Measurements from ENCODE around the gene MPI. TPM values are rescaled to one million over a fixed set of nuclear protein-coding genes. Genes with fewer than 3 reads are reported as not detected.

The MPI gene
- total RNA-seq (2021; fragmentation: NEBNext Ultra II Directional; extraction: Animal tissue kit (Norgen Biotek cat#: 25700)) = 31.0 and 32.9 TPM in 2 replicates
- polyA plus RNA-seq (2011; rRNA removed) = 74.8 and 79.0 TPM in 2 replicates
- polyA plus RNA-seq (2011; cell fraction: cytosol; rRNA removed) = 88.7 TPM
- 104 TPM for polyA plus RNA-seq (2011; cell fraction: nucleus; rRNA removed)
- 44.3 to 62.8 TPM (median 52.9 TPM) in 4 replicates for polyA plus RNA-seq (2012, experiment 1 of 2)
- 63.0 TPM for polyA plus RNA-seq (2012, experiment 2 of 2)
- 23.0 TPM for polyA plus RNA-seq (2013, experiment 1 of 2)
- polyA plus RNA-seq (2013, experiment 2 of 2) = 22.5 TPM
- 100 and 102 TPM in 2 replicates for polyA minus RNA-seq (2011; rRNA and poly(A)+ RNA removed)
- polyA minus RNA-seq (2011; cell fraction: cytosol; rRNA and poly(A)+ RNA removed) = 31.6 TPM
- 57.5 TPM for polyA minus RNA-seq (2011; cell fraction: nucleus; rRNA and poly(A)+ RNA removed)
- long read RNA-seq, experiment 1, full-length matches to known transcripts = 6 of 14 reads
- long read RNA-seq, experiment 1, partial matches to known transcripts = 6 of 14 reads
- long read RNA-seq, experiment 1, other reads (novel, unspliced or antisense) = 2 of 14 reads
- long read RNA-seq, experiment 2, full-length matches to known transcripts = 24 of 28 reads
- long read RNA-seq, experiment 2, partial matches to known transcripts = 1 of 28 reads
- long read RNA-seq, experiment 2, other reads (novel, unspliced or antisense) = 3 of 28 reads

- no peak within 1 kb of the TSS for H2BK20ac ChIP-seq (ENCODE audit: low read length)
- peak in 1 of 2 experiments; percentile 93 for DNase-seq (ENCODE audit: low read depth in 1 of 2, low spot score in 2 of 2)
- no peaks in the 10 kb centered on the region for H4K20me1 ChIP-seq (replicated peaks in 1 of 2; ENCODE audit: control insufficient read depth in 1 of 2, insufficient read depth in 2 of 2, low read length in 2 of 2)
- H2BK120ac ChIP-seq (replicated peaks; ENCODE audit: low read depth, low read length) = no peak within 1 kb of the TSS
- H3K36me3 ChIP-seq (ENCODE audit: control insufficient read depth in 2 of 4, insufficient read depth in 4 of 4, low read length in 3 of 4) = peaks cover 5 to 18% (median 14%) of the 10 kb centered on the region in 4 experiments; a peak in 5 of 8 replicates
- H3K23ac ChIP-seq (ENCODE audit: insufficient read length) = no peak within 1 kb of the TSS
- CTCF ChIA-PET (ENCODE audit: partially characterized antibody) = interaction anchor here (0.9 to 6.2 kb wide), 6 partner anchors 11 to 119 kb away, joined by 3 to 54 read pairs (median 3); partner anchors contain the start of gene SCAMP2
- 4% methylated on average over 45 of the region's 47 CpGs; no CpG with 5 or more reads in 1 of the 2 experiments for WGBS, 2 experiments (ENCODE audit: extremely low coverage in 1 of 2, insufficient coverage in 1 of 2, insufficient read length in 1 of 2, insufficient replicate concordance in 2 of 2, low coverage in 1 of 2, low lambda C conversion rate in 2 of 2, missing lambda C conversion rate in 1 of 2)
- no peak within 1 kb of the TSS for H3K4ac ChIP-seq (replicated peaks; ENCODE audit: insufficient read length, low read depth, low read length)
- H3K79me2 ChIP-seq (ENCODE audit: control insufficient read depth in 1 of 2, insufficient read depth in 2 of 2, low read length in 2 of 2) = no peaks in the 10 kb centered on the region
- H2AFZ ChIP-seq (ENCODE audit: low read length) = peak within 1 kb of the TSS; percentile 99
- peak within 1 kb of the TSS; percentile 86 for H4K5ac ChIP-seq (ENCODE audit: insufficient read length, low read depth, low read length)
- H3K56ac ChIP-seq (replicated peaks; ENCODE audit: insufficient read length, low read depth, low read length) = peak within 1 kb of the TSS; percentile 93
- H4K8ac ChIP-seq (ENCODE audit: extremely low read depth, insufficient read depth, low read length) = peak within 1 kb of the TSS; percentile 89; the same call in 1 of the 2 replicates
- peaks cover 9% of the 10 kb centered on the region for H3K23me2 ChIP-seq (ENCODE audit: low read depth, low read length)
- no peak for FAIRE-seq
- POLR2A ChIA-PET (ENCODE audit: partially characterized antibody) = interaction anchor here (0.6 to 7.0 kb wide), 15 partner anchors 10 to 131 kb away, joined by 3 to 116 read pairs (median 4); partner anchors contain the start of genes FAM219B and SCAMP2
- H3K9ac ChIP-seq (replicated peaks in 1 of 4; ENCODE audit: extremely low read depth in 1 of 4, low read depth in 3 of 4, low read length in 3 of 4) = peak within 1 kb of the TSS in 3 of 4 experiments; percentile 89 to 97 (median 95); a peak in 6 of 7 replicates
- H3K79me1 ChIP-seq (ENCODE audit: low read depth, low read length) = no peaks in the 10 kb centered on the region
- H3K4me2 ChIP-seq (ENCODE audit: insufficient read depth in 1 of 2, low read depth in 2 of 2, low read length in 2 of 2) = peak within 1 kb of the TSS; percentile 90
- H3K27ac ChIP-seq (ENCODE audit: low read depth, low read length) = peak within 1 kb of the TSS; percentile 90
- no peaks in the 10 kb centered on the region for H3K27me3 ChIP-seq (replicated peaks in 1 of 4; ENCODE audit: control insufficient read depth in 3 of 4, extremely low read depth in 1 of 4, insufficient read depth in 3 of 4, low read length in 3 of 4)
- H4K91ac ChIP-seq (replicated peaks; ENCODE audit: insufficient read length, low read length) = peak within 1 kb of the TSS; percentile 96
- H3K14ac ChIP-seq (ENCODE audit: insufficient read length) = no peak within 1 kb of the TSS
- H2AK5ac ChIP-seq (ENCODE audit: low read depth, low read length) = peak within 1 kb of the TSS; percentile 75; the same call in 1 of the 2 replicates
- H2BK5ac ChIP-seq (ENCODE audit: low read depth, low read length) = peak within 1 kb of the TSS; percentile 80; the same call in 1 of the 2 replicates
- peaks cover 0 to 4% (median 2%) of the 10 kb centered on the region in 4 experiments; a peak in 4 of 7 replicates for H3K4me1 ChIP-seq (replicated peaks in 1 of 4; ENCODE audit: control insufficient read depth in 3 of 4, insufficient read depth in 4 of 4, low read length in 3 of 4)
- H2BK12ac ChIP-seq (ENCODE audit: low read depth, low read length) = 0 out of 2 replicates have a peak within 1 kb of the TSS, but pooled peaks have one; percentile 88
- H2BK15ac ChIP-seq (ENCODE audit: low read length) = peak within 1 kb of the TSS; percentile 82; the same call in 1 of the 2 replicates
- peak within 1 kb of the TSS; percentile 88 for H3K18ac ChIP-seq (ENCODE audit: extremely low read depth, low read length)
- H3K9me3 ChIP-seq (ENCODE audit: insufficient read depth in 2 of 2, low read depth in 1 of 2, low read length in 1 of 2) = no peaks in the 10 kb centered on the region
- H3K4me3 ChIP-seq (ENCODE audit: extremely low read depth in 1 of 4, insufficient read depth in 2 of 4, low read depth in 3 of 4, low read length in 4 of 4) = peak within 1 kb of the TSS; percentile 80 to 96 (median 88)
- TF ChIP-seq GABPA (IDR thresholded peaks at IDR 0.05; ENCODE audit: borderline replicate concordance, insufficient read depth, low read length) = no peak
- TF ChIP-seq HDAC2 (IDR thresholded peaks at IDR 0.05; ENCODE audit: borderline replicate concordance in 1 of 2, low read depth in 2 of 2, low read length in 2 of 2) = peak in 1 of 2 experiments; percentile 93; a peak in 1 of 4 replicates
- peak; percentile 88; the same call in 1 of the 2 replicates for TF ChIP-seq KDM1A (IDR thresholded peaks at IDR 0.05; ENCODE audit: borderline replicate concordance, low read length)
- TF ChIP-seq KDM4A (IDR thresholded peaks at IDR 0.05; ENCODE audit: low read depth, low read length, severe bottlenecking) = peak; percentile 93
- TF ChIP-seq TCF12 (IDR thresholded peaks at IDR 0.05; ENCODE audit: low read depth, low read length) = no peak
- peak; percentile 95 for TF ChIP-seq YY1 (IDR thresholded peaks at IDR 0.05; ENCODE audit: low read depth, low read length)
- TF ChIP-seq FOSL1 (IDR thresholded peaks at IDR 0.05; ENCODE audit: insufficient read depth, low read depth, low read length) = no peak
These were observed at the start of gene MPI for GRCh38 chr15:74889883-74890664. Gene MPI, plus strand, starts transcription at chr15:74890042. Its CDS starts 32 bp downstream, at chr15:74890074.
